ENCODE measurements around the gene EFCAB3. TPM values are rescaled to one million over a fixed set of nuclear protein-coding genes. Genes with fewer than 3 reads are reported as not detected.

EFCAB3 gene
- total RNA-seq, result not detected

DNA sequence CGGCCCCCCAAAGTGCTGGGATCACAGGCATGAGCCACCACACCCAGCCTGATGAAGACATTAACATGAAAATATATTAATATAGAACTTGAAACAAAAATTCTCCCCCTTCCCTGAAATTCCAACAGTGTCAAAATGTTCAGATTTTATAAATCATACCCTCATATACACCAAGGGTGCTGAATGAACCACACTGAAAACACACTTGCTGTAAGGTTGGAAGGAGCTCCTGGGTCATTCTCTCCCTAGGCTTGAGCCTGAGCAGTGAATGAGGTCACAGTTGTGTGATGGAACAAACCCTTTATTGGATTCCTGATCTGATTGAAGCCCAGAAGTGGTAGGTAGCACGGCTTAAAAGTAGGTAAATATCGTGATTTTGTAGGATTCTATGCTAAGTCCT lies at the start of gene EFCAB3:
TSS of gene EFCAB3 (plus strand) at position 301 of the 400 bp plus-strand sequence. CDS start 2,427 bp downstream, outside the sequence.
- peaks cover 25% of the 10 kb centered on the region for H3K27me3 Mint-ChIP-seq
- ChIA-PET POLR2A (no interaction called here), CTCF (no interaction called here)
- H3K36me3 Mint-ChIP-seq (ENCODE audit: low read depth), result no peaks in the 10 kb centered on the region
- no peaks in the 10 kb centered on the region for H3K4me1 Mint-ChIP-seq (ENCODE audit: low read depth)
- intact Hi-C loops (cut with micrococcal nuclease), result no loop called here
- ATAC-seq (no peak), DNase-seq (no peak)
- TF ChIP-seq CTCF (IDR thresholded peaks at IDR 0.05), result no peak
- no peak within 1 kb of the TSS for H3K27ac Mint-ChIP-seq
- H3K4me3 Mint-ChIP-seq, result no peak within 1 kb of the TSS
- no peaks in the 10 kb centered on the region for H3K9me3 Mint-ChIP-seq

- peaks cover 3% of the 10 kb centered on the region for H3K27me3 Mint-ChIP-seq
- no peak for DNase-seq
- intact Hi-C loops (cut with micrococcal nuclease), result no loop called here
- no peaks in the 10 kb centered on the region for H3K36me3 Mint-ChIP-seq (ENCODE audit: low read depth)
- POLR2A ChIA-PET, result no interaction called here
- H3K4me3 Mint-ChIP-seq, result no peak overlapping the region
- CTCF ChIA-PET, result no interaction called here
- H3K9me3 Mint-ChIP-seq, result peaks cover 3% of the 10 kb centered on the region
- no peak overlapping the region for H3K27ac Mint-ChIP-seq
- no peak for TF ChIP-seq CTCF (IDR thresholded peaks at IDR 0.05)
- H3K4me1 Mint-ChIP-seq (ENCODE audit: low read depth), result no peaks in the 10 kb centered on the region
- ATAC-seq, result no peak
These were observed 43.8 kb upstream of the EFCAB3 start for GRCh38 chr17:62336527-62336926.

- no peaks in the 10 kb centered on the region for H3K36me3 Mint-ChIP-seq (ENCODE audit: low read depth)
- ChIA-PET POLR2A (no interaction called here), CTCF (no interaction called here)
- H3K9me3 Mint-ChIP-seq, result no peaks in the 10 kb centered on the region
- intact Hi-C loops (cut with micrococcal nuclease), result no loop called here
- no peak for TF ChIP-seq CTCF (IDR thresholded peaks at IDR 0.05)
- no peak for DNase-seq
- peaks cover 32% of the 10 kb centered on the region for H3K27me3 Mint-ChIP-seq
- no peaks in the 10 kb centered on the region for H3K4me1 Mint-ChIP-seq (ENCODE audit: low read depth)
- no peak for ATAC-seq
- H3K27ac Mint-ChIP-seq, result no peak overlapping the region
- no peak overlapping the region for H3K4me3 Mint-ChIP-seq
These were observed 36.5 kb upstream of the EFCAB3 start for GRCh38 chr17:62343764-62344270.

- Mint-ChIP-seq H3K9me3 (no peaks in the 10 kb centered on the region), H3K27me3 (peaks cover 34% of the 10 kb centered on the region), H3K27ac (no peak overlapping the region), H3K4me3 (no peak overlapping the region), H3K36me3 (ENCODE audit: low read depth) (no peaks in the 10 kb centered on the region), H3K4me1 (ENCODE audit: low read depth) (no peaks in the 10 kb centered on the region)
- CTCF ChIA-PET, result no interaction called here
- no peak for TF ChIP-seq CTCF (IDR thresholded peaks at IDR 0.05)
- ATAC-seq, result no peak
- POLR2A ChIA-PET, result no interaction called here
- no peak for DNase-seq
- intact Hi-C loops (cut with micrococcal nuclease), result no loop called here
These were observed 29.2 kb upstream of the EFCAB3 start for GRCh38 chr17:62351176-62351575.

GRCh38 chr17:62366191-62366590 lies 14.2 kb upstream of the EFCAB3 start:
- DNase-seq (no peak), ATAC-seq (no peak)
- H3K4me3 Mint-ChIP-seq, result no peak overlapping the region
- intact Hi-C loops (cut with micrococcal nuclease), result no loop called here
- H3K4me1 Mint-ChIP-seq (ENCODE audit: low read depth), result no peaks in the 10 kb centered on the region
- H3K27me3 Mint-ChIP-seq, result peaks cover 2% of the 10 kb centered on the region
- H3K36me3 Mint-ChIP-seq (ENCODE audit: low read depth), result no peaks in the 10 kb centered on the region
- H3K9me3 Mint-ChIP-seq, result no peaks in the 10 kb centered on the region
- ChIA-PET CTCF (no interaction called here), POLR2A (no interaction called here)
- H3K27ac Mint-ChIP-seq, result no peak overlapping the region
- TF ChIP-seq CTCF (IDR thresholded peaks at IDR 0.05), result no peak
